Large intestine (tissue), 12 donors: ENCODE measurements around the gene BORA. TPM values are rescaled to one million over a fixed set of nuclear protein-coding genes. Genes with fewer than 3 reads are reported as not detected.

Experiments used
- DNase-seq, 2 donors: peaks; one replicate each; pipeline versions ENCODE4 v3.0.0 to v3.0.0-alpha.2; 2013
- H3K27ac ChIP-seq: one replicate; pipeline ENCODE4 v1.5.1; 2013; ENCODE audit warnings: low read length
- H3K27me3 ChIP-seq: 2 replicates; pipeline ENCODE4 v1.6.1; 2013; ENCODE audit warnings: low read length; ENCODE audit not compliant: control insufficient read depth, insufficient read depth
- H3K36me3 ChIP-seq: 2 replicates; pipeline ENCODE4 v1.6.1; 2013; ENCODE audit warnings: low read length; ENCODE audit not compliant: control insufficient read depth, insufficient read depth
- H3K4me1 ChIP-seq: one replicate; pipeline ENCODE4 v1.6.1; 2013; ENCODE audit warnings: low read length; ENCODE audit not compliant: control insufficient read depth, insufficient read depth
- H3K4me3 ChIP-seq: one replicate; pipeline ENCODE4 v1.5.1; 2013; ENCODE audit warnings: low read length
- H3K9me3 ChIP-seq: one replicate; pipeline ENCODE4 v1.6.1; 2013; ENCODE audit warnings: mild to moderate bottlenecking, low read depth, low read length, moderate library complexity; ENCODE audit not compliant: control insufficient read depth
- WGBS: methylation state at CpG from one replicate; pipeline ENCODE4 v1.1.5; 2013; ENCODE audit warnings: low lambda C conversion rate; ENCODE audit not compliant: insufficient coverage; 5-methylcytosine and 5-hydroxymethylcytosine counted together
- long read RNA-seq, 11 donors: transcript quantifications; one replicate each; lab custom pipeline, GENCODE V29; 2026
- polyA plus RNA-seq: library from polyadenylated mRNA; unstranded; fragments of 120-200 nt; gene quantifications from one replicate; pipeline ENCODE4 v1.2.1, GENCODE V29; 2013

The BORA gene
- 6.0 TPM for polyA plus RNA-seq
- long read RNA-seq, donor 1, partial matches to known transcripts, result 11 of 14 reads
- long read RNA-seq, donor 1, other reads (novel, unspliced or antisense), result 0 of 14 reads
- long read RNA-seq, donor 2, partial matches to known transcripts, result 0 of 1 reads
- long read RNA-seq, donor 2, other reads (novel, unspliced or antisense), result 0 of 1 reads
- long read RNA-seq, donor 3, result 0 reads
- long read RNA-seq, donor 4, result 0 reads
- long read RNA-seq, donor 5, result 0 reads
- long read RNA-seq, donor 6, result 0 reads
- long read RNA-seq, donor 7, partial matches to known transcripts, result 0 of 1 reads
- long read RNA-seq, donor 7, other reads (novel, unspliced or antisense), result 0 of 1 reads
- long read RNA-seq, donor 8, result 0 reads
- long read RNA-seq, donor 9, result 0 reads
- long read RNA-seq, donor 10, partial matches to known transcripts, result 0 of 1 reads
- long read RNA-seq, donor 10, other reads (novel, unspliced or antisense), result 0 of 1 reads
- long read RNA-seq, donor 11, partial matches to known transcripts, result 0 of 1 reads
- long read RNA-seq, donor 11, other reads (novel, unspliced or antisense), result 0 of 1 reads

DNA sequence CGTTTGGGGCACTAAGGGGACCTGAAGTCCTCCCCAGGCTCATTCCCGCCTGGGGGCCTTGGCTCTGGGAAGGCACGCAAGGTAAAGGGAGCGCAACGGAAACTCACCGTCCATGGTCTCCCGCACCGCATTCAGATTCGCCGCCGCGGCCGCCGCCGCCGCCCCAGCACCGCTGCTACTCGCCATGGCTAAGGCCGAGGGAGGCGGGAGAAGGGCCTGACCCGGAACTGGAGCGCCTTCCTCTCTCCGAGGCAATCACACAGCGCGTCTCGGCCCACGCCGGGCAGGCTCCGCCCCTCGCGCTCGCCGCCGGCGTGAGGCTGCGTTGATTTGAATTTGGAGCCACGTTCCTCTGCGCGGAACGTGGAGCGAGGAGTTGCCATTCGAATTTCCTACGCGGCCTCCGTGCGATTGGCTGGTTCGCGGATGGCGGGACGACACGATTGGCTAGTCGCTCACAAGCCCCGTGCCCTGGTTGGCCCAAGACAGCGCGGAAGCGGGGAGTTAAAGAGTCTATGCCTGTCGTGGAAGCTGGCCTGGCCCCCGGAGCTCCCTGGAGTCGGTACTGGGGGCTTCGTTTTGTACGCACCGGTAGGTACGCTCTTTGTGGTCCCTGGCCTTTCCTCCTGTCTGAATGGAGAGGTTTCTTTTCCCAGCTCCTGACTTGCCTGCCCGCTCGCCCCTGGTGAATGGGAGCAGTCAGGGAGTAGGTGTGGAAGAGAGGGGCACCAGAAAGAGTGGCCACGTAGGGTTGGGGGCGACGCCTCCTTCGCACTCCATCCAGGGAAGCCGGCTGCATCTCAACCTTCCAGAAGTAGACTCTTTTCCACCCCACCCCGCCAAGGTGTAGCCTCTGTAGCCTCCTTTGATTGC lies at the start of gene BORA, which contains the start of gene MZT1:
BORA (plus strand) TSS at position 507 of the 873 bp plus-strand sequence. CDS start 1,018 bp downstream, outside the sequence.
MZT1 (minus strand) TSS at position 213 of the 873 bp plus-strand sequence; CDS start at position 186, 27 bp downstream.
- H3K4me3 ChIP-seq, result peak within 1 kb of the TSS; percentile 90
- H3K27me3 ChIP-seq, result no peaks in the 10 kb centered on the region
- H3K36me3 ChIP-seq, result no peaks in the 10 kb centered on the region
- H3K27ac ChIP-seq, result peak within 1 kb of the TSS; percentile 49
- DNase-seq, result peak; percentile 98 to 99
- no CpG with 5 or more reads among the region's 71 CpGs for WGBS
- H3K9me3 ChIP-seq, result no peaks in the 10 kb centered on the region
- no peaks in the 10 kb centered on the region for H3K4me1 ChIP-seq

DNA sequence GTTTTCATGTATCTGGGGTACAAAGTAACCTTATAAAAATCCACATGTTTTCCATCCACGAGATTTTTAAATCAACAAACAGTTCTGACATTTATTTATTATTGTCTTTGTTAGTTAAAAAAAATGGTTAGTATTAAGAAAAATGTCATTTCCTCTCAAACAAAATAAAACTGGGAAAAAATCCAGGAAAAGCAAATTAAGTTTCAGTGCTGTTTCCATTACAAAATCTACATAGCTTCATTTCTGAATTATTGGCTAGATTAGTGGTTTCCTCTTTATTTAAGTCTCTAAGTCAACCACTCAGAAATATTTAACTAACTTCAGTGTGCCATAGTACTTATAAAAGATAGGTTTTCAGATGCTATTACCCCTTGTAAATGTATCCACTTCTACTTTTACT lies 49.4 kb upstream of the BORA start:
- H3K36me3 ChIP-seq, result no peaks in the 10 kb centered on the region
- no peak overlapping the region for H3K27ac ChIP-seq
- DNase-seq, result no peak
- 100% methylated on average over 1 of the region's 1 CpG for WGBS
- H3K4me3 ChIP-seq, result no peak overlapping the region
- no peaks in the 10 kb centered on the region for H3K9me3 ChIP-seq
- no peaks in the 10 kb centered on the region for H3K4me1 ChIP-seq
- no peaks in the 10 kb centered on the region for H3K27me3 ChIP-seq

DNA sequence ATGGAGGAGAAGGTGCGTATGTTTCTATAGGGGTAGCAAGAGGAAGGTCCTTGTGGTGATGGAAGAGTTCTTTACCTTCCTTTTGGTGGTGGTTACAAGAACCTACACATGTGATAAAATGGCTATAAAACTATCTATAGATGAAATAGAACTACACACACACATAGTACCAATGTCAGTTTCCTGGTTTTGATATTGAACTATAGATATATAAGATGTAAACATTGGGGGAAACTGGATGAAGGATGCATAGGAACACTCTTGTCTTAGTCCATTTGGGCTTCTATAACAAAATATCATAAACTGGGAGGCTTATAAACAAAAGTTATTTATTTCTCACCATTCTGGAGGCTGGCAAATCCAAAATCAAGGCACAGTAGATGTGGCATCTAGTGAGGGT lies 47.4 kb upstream of the BORA start:
- H3K9me3 ChIP-seq, result no peaks in the 10 kb centered on the region
- H3K36me3 ChIP-seq, result no peaks in the 10 kb centered on the region
- H3K4me1 ChIP-seq, result no peaks in the 10 kb centered on the region
- H3K4me3 ChIP-seq, result no peak overlapping the region
- no peak for DNase-seq
- H3K27me3 ChIP-seq, result no peaks in the 10 kb centered on the region
- WGBS, result no CpG with 5 or more reads among the region's 1 CpG
- no peak overlapping the region for H3K27ac ChIP-seq

DNA sequence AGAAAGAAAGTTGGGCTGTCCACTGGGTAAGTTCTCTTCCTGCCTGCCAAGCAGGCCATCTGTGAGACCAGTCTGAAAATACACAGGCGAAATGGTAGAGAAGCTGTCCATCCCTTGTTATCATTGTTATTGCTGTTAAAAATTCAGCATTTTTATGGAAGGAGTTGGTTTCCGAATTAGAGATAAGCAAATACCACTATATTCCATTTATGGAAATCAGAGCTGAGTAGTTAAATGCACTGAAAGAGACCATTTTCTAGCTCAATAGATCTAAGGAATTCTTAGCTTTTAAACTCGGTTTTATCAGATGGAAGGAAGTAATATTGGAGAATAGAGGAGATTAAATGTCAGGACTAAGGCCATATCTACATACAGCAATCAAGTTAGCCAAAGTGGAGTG lies 41.0 kb upstream of the BORA start:
- Histone ChIP-seq H3K36me3 (no peaks in the 10 kb centered on the region), H3K4me1 (no peaks in the 10 kb centered on the region), H3K4me3 (no peak overlapping the region), H3K27ac (no peak overlapping the region), H3K9me3 (no peaks in the 10 kb centered on the region), H3K27me3 (no peaks in the 10 kb centered on the region)
- DNase-seq, result no peak
- WGBS, result no CpG with 5 or more reads among the region's 3 CpGs

DNA sequence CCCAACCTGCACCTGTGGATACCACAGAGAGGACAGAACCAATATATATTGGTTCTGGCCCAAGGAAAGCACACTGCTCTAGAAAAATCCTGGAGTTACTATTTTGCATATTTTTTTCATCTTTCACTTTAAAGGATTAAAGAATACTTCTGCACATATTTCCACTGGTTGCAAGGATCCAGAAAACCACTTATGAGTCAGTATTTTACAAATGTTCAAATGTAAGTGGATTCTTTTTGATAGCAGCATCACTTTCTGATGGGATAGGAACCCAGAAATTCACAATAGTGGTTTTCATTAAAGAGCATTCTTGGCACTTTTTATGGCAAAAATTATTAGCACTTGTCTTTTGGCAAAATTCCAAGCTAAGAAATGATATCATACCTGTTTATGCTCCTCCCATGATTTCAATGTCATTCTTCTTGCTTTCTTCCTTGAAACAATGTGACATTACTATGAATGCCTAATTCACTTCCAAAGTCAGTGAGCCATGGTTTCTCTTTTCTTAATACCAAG lies 38.5 kb upstream of the BORA start:
- Histone ChIP-seq H3K36me3 (no peaks in the 10 kb centered on the region), H3K4me1 (no peaks in the 10 kb centered on the region), H3K27me3 (no peaks in the 10 kb centered on the region), H3K27ac (no peak overlapping the region), H3K4me3 (no peak overlapping the region), H3K9me3 (peaks cover 3% of the 10 kb centered on the region)
- no peak for DNase-seq

DNA sequence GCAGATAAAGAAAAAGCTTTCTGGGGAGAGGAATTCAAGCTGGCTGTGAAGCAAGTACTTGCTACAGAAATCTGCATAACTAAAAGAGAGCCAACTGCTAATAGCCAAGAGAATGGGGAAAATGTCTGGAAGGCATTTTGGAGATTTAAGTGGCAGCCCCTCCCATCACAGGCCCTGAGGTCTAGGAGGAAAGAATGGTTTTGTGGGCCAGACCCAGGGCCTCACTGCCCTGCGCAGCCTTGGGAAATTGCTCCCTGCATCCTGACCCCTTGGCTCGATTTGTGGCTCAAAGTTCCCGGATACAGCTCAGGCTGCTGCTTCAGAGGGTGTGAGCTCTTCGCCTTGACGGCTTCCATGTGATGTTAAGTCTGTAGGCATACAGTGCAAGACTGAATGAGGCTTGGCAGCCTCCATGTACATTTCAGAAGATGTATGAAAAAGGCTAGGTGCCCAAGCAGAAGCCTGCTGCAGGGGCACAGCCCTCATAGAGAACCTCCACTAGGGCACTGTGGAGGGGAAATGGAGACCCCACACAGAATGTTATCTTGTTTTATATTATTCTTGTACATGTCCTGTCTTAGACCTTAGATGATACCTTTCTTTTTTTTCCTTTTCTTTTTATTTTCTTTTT lies 34.7 kb upstream of the BORA start:
- WGBS, result no CpG with 5 or more reads among the region's 5 CpGs

DNA sequence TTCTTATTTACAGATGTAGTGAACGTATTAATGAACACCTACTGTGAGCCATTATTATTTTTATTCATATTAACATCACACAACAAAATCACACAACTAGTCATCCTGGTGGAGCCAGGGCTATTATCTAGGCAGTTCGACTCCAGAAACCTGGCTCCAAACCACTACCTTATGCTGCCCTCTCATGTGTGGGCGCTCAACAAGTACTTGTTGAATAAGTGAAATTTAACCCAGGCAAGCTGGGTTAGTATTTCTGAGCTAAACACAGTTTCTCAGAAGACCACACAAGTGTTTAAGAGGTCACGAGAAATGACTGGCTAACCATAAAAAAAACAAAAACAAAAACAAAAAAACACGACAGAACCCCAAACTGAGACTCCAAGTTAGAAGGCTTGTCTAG lies 33.9 kb upstream of the BORA start:
- DNase-seq, result no peak
- WGBS, result 68% methylated on average over 2 of the region's 5 CpGs
- peaks cover 3% of the 10 kb centered on the region for H3K9me3 ChIP-seq
- H3K27ac ChIP-seq, result no peak overlapping the region
- no peak overlapping the region for H3K4me3 ChIP-seq
- H3K4me1 ChIP-seq, result no peaks in the 10 kb centered on the region
- no peaks in the 10 kb centered on the region for H3K27me3 ChIP-seq
- H3K36me3 ChIP-seq, result no peaks in the 10 kb centered on the region

More for the DNA sequence above, 34.7 kb upstream of the BORA start:
- Histone ChIP-seq H3K4me3 (no peak overlapping the region), H3K27me3 (no peaks in the 10 kb centered on the region), H3K27ac (no peak overlapping the region), H3K4me1 (no peaks in the 10 kb centered on the region), H3K9me3 (peaks cover 3% of the 10 kb centered on the region), H3K36me3 (no peaks in the 10 kb centered on the region)
- no peak for DNase-seq

DNA sequence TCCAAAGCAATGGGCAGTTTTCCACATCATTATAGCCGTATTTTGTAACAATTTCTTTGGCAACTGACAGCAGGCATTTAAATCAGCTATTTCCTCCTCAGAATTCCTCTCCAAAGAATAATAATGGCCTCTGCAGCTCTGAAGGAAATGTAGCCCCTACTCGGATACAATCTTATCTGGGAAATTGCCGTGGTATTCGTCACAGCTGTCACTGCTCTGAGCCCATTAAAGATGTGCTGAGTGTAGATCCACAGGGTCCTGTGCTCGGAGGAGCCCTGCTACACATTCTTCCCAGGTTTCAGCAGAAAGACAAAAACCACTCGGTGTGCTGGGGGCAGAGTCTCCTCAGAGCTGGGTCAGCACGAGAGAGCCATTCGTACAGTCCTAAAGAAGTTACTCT lies 33.4 kb upstream of the BORA start:
- DNase-seq, result no peak
- no peaks in the 10 kb centered on the region for H3K36me3 ChIP-seq
- H3K4me3 ChIP-seq, result no peak overlapping the region
- WGBS, result no CpG with 5 or more reads among the region's 8 CpGs
- no peaks in the 10 kb centered on the region for H3K27me3 ChIP-seq
- H3K4me1 ChIP-seq, result no peaks in the 10 kb centered on the region
- H3K9me3 ChIP-seq, result peaks cover 3% of the 10 kb centered on the region
- no peak overlapping the region for H3K27ac ChIP-seq

DNA sequence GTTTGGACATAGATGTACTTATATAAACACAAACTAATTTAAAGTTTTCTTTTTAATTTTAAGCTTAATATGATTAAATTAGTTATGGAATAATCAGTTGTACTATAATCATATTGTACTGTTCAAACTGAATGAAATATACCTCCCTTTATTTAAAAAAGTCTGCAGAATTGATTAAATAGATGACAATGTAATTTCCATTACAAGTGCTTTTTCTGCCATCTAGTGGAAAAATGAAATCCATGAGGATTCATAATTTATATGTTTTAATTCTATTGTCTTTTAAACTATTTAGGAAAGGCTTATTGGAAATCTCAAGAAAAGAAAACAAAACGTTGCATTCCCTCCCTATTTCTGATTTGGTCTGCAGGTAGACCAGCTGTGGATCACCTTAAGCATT lies 31.1 kb upstream of the BORA start:
- no peaks in the 10 kb centered on the region for H3K36me3 ChIP-seq
- H3K4me3 ChIP-seq, result no peak overlapping the region
- no peaks in the 10 kb centered on the region for H3K27me3 ChIP-seq
- H3K27ac ChIP-seq, result no peak overlapping the region
- no peaks in the 10 kb centered on the region for H3K4me1 ChIP-seq
- WGBS, result no CpG with 5 or more reads among the region's 1 CpG
- no peak for DNase-seq
- H3K9me3 ChIP-seq, result peaks cover 3% of the 10 kb centered on the region

DNA sequence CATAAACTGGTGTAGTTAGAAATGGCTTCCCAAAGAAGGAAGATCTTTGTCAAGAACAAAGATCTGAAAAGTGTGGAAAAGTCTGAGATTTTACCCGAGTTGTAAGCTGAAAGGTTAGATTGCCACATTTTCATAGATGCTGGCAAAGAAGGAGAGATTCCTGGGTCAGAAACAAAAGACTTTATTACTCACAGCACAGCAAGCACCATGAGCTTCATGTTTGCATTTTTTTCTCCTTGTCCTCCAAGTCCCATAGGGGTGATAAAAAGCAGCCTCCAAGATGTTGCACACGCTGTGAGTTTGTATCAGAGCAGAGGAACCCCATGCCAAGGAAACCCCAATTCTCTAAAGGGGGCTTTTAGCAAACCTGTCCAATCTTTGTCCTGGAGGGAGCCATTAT lies 29.6 kb upstream of the BORA start:
- Histone ChIP-seq H3K27me3 (no peaks in the 10 kb centered on the region), H3K4me1 (no peaks in the 10 kb centered on the region), H3K36me3 (no peaks in the 10 kb centered on the region), H3K9me3 (peaks cover under 1% of the 10 kb centered on the region), H3K4me3 (no peak overlapping the region), H3K27ac (no peak overlapping the region)
- no peak for DNase-seq
- WGBS, result no CpG with 5 or more reads among the region's 2 CpGs
